HepG2 (cell line): ENCODE measurements around the gene IQCM. TPM values are rescaled to one million over a fixed set of nuclear protein-coding genes. Genes with fewer than 3 reads are reported as not detected.

Experiments used
- ATAC-seq: fragments of 200-7000 bp; cut with Tn5 transposase; 3 replicates; pipeline ENCODE4 v1.9.1; 2020; ENCODE audit warnings: mild to moderate bottlenecking, moderate library complexity
- BruUV-seq: library from RNA; stranded (reverse); fragments of 400-500 nt; replicated peaks from 2 replicates; lab custom pipeline; 2021; lab: Mats Ljungman, UMichigan
- CTCF ChIA-PET: fragments of 300-600 bp; formaldehyde crosslinking; extraction: SDS; loops from one replicate; lab custom pipeline; 2021; ENCODE audit warnings: low total read pairs, inconsistent platforms, low intra/inter-chr PET ratio; lab: Yijun Ruan, JAX
- POLR2A ChIA-PET: fragments of 350-600 bp; sonication (Branson Sonifier 250); formaldehyde crosslinking; loops from one replicate; lab custom pipeline; 2020; ENCODE audit warnings: antibody characterized with exemption, inconsistent platforms; lab: Yijun Ruan, JAX
- DNase-seq: peaks from one replicate; pipeline ENCODE4 v3.0.0-alpha.2; 2015; ENCODE audit warnings: low spot score
- FAIRE-seq: peaks from 3 replicates; lab custom pipeline; 2011; peaks lifted over from hg19 to GRCh38; lab: Jason Lieb, UNC
- H2AFZ ChIP-seq: one replicate; pipeline ENCODE4 v1.6.1; 2011; ENCODE audit warnings: low read length, inconsistent platforms
- H3K27ac ChIP-seq: fragments of 300-600 bp; 3 replicates; pipeline ENCODE4 v1.8.0; 2011; ENCODE audit warnings: mixed run types, mild to moderate bottlenecking, mixed read lengths, low read length, inconsistent platforms; ENCODE audit not compliant: insufficient read depth; ENCODE audit errors: extremely low read length
- H3K27me3 ChIP-seq, 2 experiments: fragments of 200-600 bp in 1 of 2; 2 replicates in 1 of 2; 3 replicates in 1 of 2; pipeline versions ENCODE4 v1.6.0 to v1.8.0; 2011; ENCODE audit warnings: low read length in 2 of 2, mild to moderate bottlenecking in 2 of 2, moderate library complexity in 2 of 2, inconsistent platforms in 1 of 2; ENCODE audit not compliant: insufficient read depth in 2 of 2, control insufficient read depth in 1 of 2
- H3K36me3 ChIP-seq, 2 experiments: fragments of 200-600 bp in 1 of 2; replicated peaks in 1 of 2; 2 replicates in 1 of 2; 3 replicates in 1 of 2; pipeline versions ENCODE4 v1.5.1 to v1.8.0; 2011; ENCODE audit warnings: low read length in 2 of 2, inconsistent platforms in 1 of 2; ENCODE audit not compliant: insufficient read depth in 2 of 2, control insufficient read depth in 1 of 2
- H3K4me1 ChIP-seq: 2 replicates; pipeline ENCODE4 v1.5.1; 2012; ENCODE audit warnings: low read length, inconsistent platforms; ENCODE audit not compliant: insufficient read depth
- H3K4me2 ChIP-seq: 2 replicates; pipeline ENCODE4 v1.6.0; 2011; ENCODE audit warnings: low read depth, low read length, inconsistent platforms
- H3K4me3 ChIP-seq, 3 experiments: fragments of 200-600 bp in 1 of 3; sonication (generic), shearing (Covaris generic) in 1 of 3; replicated peaks in 1 of 3; 2 replicates each; pipeline ENCODE4 v1.5.1; 2011 to 2016; ENCODE audit warnings: low read length in 3 of 3, inconsistent platforms in 2 of 3, low read depth in 2 of 3, mild to moderate bottlenecking in 2 of 3, control low read depth in 1 of 3, mixed read lengths in 1 of 3; ENCODE audit not compliant: insufficient read depth in 1 of 3
- H3K79me2 ChIP-seq: one replicate; pipeline ENCODE4 v1.6.1; 2011; ENCODE audit warnings: low read length, inconsistent platforms; ENCODE audit not compliant: insufficient read depth
- H3K9ac ChIP-seq: 2 replicates; pipeline ENCODE4 v1.6.0; 2011; ENCODE audit warnings: mild to moderate bottlenecking, low read depth, low read length, inconsistent platforms; ENCODE audit not compliant: insufficient read depth
- H3K9me3 ChIP-seq: 2 replicates; pipeline ENCODE4 v1.5.1; 2012; ENCODE audit warnings: mild to moderate bottlenecking, low read length
- H4K20me1 ChIP-seq: 2 replicates; pipeline ENCODE4 v1.6.0; 2011; ENCODE audit warnings: inconsistent platforms, mild to moderate bottlenecking, low read length, moderate library complexity; ENCODE audit not compliant: insufficient read depth
- AGO2 ChIP-seq: fragments of 200-400 bp; formaldehyde crosslinking; optimal IDR thresholded peaks from 2 replicates; pipeline ENCODE3; 2017; ENCODE audit warnings: mild to moderate bottlenecking, low read depth, low read length, moderate library complexity
- BCLAF1 ChIP-seq: fragments of 450-650 bp; IDR thresholded peaks from 2 replicates; pipeline ENCODE4 v1.6.1; 2017; ENCODE audit warnings: mild to moderate bottlenecking
- NFATC3 ChIP-seq: sonication (generic); formaldehyde crosslinking; IDR thresholded peaks from 2 replicates; pipeline ENCODE4 v1.5.1; 2020; ENCODE audit warnings: mild to moderate bottlenecking, missing genetic modification reagents
- NPAS2 ChIP-seq: sonication (generic); formaldehyde crosslinking; IDR thresholded peaks from 2 replicates; pipeline ENCODE4 v1.8.0; 2022; ENCODE audit warnings: mild to moderate bottlenecking, missing genetic modification reagents, borderline replicate concordance
- SAFB2 ChIP-seq: sonication (generic); formaldehyde crosslinking; IDR thresholded peaks from 2 replicates; pipeline ENCODE4 v1.5.1; 2020; ENCODE audit warnings: missing genetic modification reagents, low read depth, mild to moderate bottlenecking, borderline replicate concordance
- SP2 ChIP-seq: sonication (generic); formaldehyde crosslinking; IDR thresholded peaks from 2 replicates; pipeline ENCODE4 v1.5.1; 2020; ENCODE audit warnings: mild to moderate bottlenecking, missing genetic modification reagents
- YEATS4 ChIP-seq: sonication (generic); formaldehyde crosslinking; IDR thresholded peaks from 2 replicates; pipeline ENCODE4 v1.4.0; 2020; ENCODE audit warnings: missing genetic modification reagents, borderline replicate concordance
- ZMYM2 ChIP-seq: sonication (generic); formaldehyde crosslinking; IDR thresholded peaks from 2 replicates; pipeline ENCODE4 v1.8.0; 2022; ENCODE audit warnings: mild to moderate bottlenecking, missing genetic modification reagents
- ZNF12 ChIP-seq: sonication (generic); formaldehyde crosslinking; IDR thresholded peaks from 2 replicates; pipeline ENCODE4 v1.5.0; 2020; ENCODE audit warnings: missing genetic modification reagents
- ZNF549 ChIP-seq: sonication (generic); formaldehyde crosslinking; IDR thresholded peaks from 2 replicates; pipeline ENCODE4 v1.5.0; 2020; ENCODE audit warnings: missing genetic modification reagents
- ZNF773 ChIP-seq: sonication (generic); formaldehyde crosslinking; IDR thresholded peaks from 2 replicates; pipeline ENCODE4 v1.4.0; 2020; ENCODE audit warnings: missing genetic modification reagents, borderline replicate concordance
- ZNF83 ChIP-seq: sonication (generic); formaldehyde crosslinking; IDR thresholded peaks from 2 replicates; pipeline ENCODE4 v1.4.0; 2020; ENCODE audit warnings: missing genetic modification reagents, mild to moderate bottlenecking, borderline replicate concordance
- WGBS: methylation state at CpG from one replicate; pipeline ENCODE4 v1.1.6; 2017; ENCODE audit warnings: low lambda C conversion rate; 5-methylcytosine and 5-hydroxymethylcytosine counted together
- in situ Hi-C: cut with HindIII; loops from 2 replicates; pipeline ENCODE4 v1.10.0; 2017; ENCODE audit warnings: low pct_unique_long_range_greater_than_20kb; ENCODE audit not compliant: extremely low pct_ligation_motif_present
- intact Hi-C: fragments of 100-400 bp; cut with micrococcal nuclease; formaldehyde crosslinking; loops from one replicate; pipeline ENCODE4 v1.10.0; 2022; ENCODE audit not compliant: unreplicated experiment
- polyA plus RNA-seq, 8 experiments: library from polyadenylated mRNA; depleted of rRNA in 3 of 8; stranded (reverse) in 7 of 8; unstranded in 1 of 8; fragments of >200 nt; fragmentation: Illumina TruSeq in 4 of 8; extraction: Trizol in 4 of 8; gene quantifications; 2 replicates each; pipeline versions ENCODE4 v1.2.1 to v1.2.3, GENCODE V29; 2011 to 2016; ENCODE audit warnings: low read depth in 4 of 8, missing spikeins in 1 of 8, mixed read lengths in 1 of 8; ENCODE audit not compliant: insufficient read depth in 1 of 8
- total RNA-seq, 5 experiments: library from RNA; depleted of rRNA; stranded (reverse); fragments of >200 nt; fragmentation: Illumina TruSeq; extraction: Trizol; gene quantifications; 2 replicates each; pipeline ENCODE4 v1.2.3, GENCODE V29; 2016; ENCODE audit warnings: low read depth in 1 of 5
- TF ChIP-seq, protein P1 (sequence below): sonication (generic); formaldehyde crosslinking; IDR thresholded peaks from 2 replicates; pipeline ENCODE4 v1.8.1; 2023; ENCODE audit warnings: mild to moderate bottlenecking, moderate library complexity, missing genetic modification reagents

The IQCM gene
- total and polyA plus RNA-seq, 2 of the 13 experiments (the other 11 are each of a cell fraction or from before 2014, with no cell fraction given): not detected

DNA sequence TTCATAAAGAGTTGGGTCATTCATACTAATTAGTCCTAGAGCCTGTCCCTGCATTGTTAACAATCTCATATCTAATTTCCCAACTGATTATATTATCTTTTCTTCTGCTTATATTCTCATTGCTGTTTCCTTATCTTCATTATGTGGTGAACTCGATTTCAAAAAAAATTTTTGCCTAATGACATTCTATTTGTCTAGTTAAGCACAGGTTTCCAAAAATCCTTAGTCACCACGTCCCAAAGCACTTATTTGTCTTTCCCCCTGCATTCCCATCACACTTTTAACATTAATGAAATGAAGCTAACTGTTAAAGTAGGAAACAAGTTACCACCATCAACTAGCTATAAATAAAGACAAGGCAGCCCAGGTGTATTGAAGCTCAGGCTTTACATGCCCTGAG lies 131.1 kb downstream of the IQCM start:
- ChIA-PET POLR2A (no interaction called here), CTCF (no interaction called here)
- 1% methylated on average over 2 of the region's 2 CpGs for WGBS
- H3K27me3 ChIP-seq: no peaks in the 10 kb centered on the region
- H2AFZ ChIP-seq: no peak overlapping the region
- no peak overlapping the region for H3K27ac ChIP-seq
- no peak for FAIRE-seq
- no peak overlapping the region for H3K9ac ChIP-seq
- H3K79me2 ChIP-seq: no peaks in the 10 kb centered on the region
- in situ Hi-C loops (no loop called here), intact Hi-C loops (no loop called here)
- H3K4me1 ChIP-seq: no peaks in the 10 kb centered on the region
- no peak for DNase-seq
- no peak for ATAC-seq
- H3K36me3 ChIP-seq: no peaks in the 10 kb centered on the region
- no peak overlapping the region for H3K4me3 ChIP-seq
- BruUV-seq: no TSS peak
- no peaks in the 10 kb centered on the region for H4K20me1 ChIP-seq
- H3K9me3 ChIP-seq: peaks cover 5% of the 10 kb centered on the region; the same call in 1 of the 2 replicates
- no peak overlapping the region for H3K4me2 ChIP-seq
- TF ChIP-seq SAFB2 (CRISPR knock-in tag) (no peak), ZNF549 (CRISPR knock-in tag) (no peak), BCLAF1 (no peak), ZNF773 (CRISPR knock-in tag) (no peak), SP2 (CRISPR knock-in tag) (no peak), AGO2 (no peak), ZNF12 (CRISPR knock-in tag) (no peak), ZMYM2 (CRISPR knock-in tag) (no peak), NFATC3 (CRISPR knock-in tag) (no peak), ZNF83 (no peak), NPAS2 (no peak), YEATS4 (no peak)
- TF ChIP-seq, protein P1, sequence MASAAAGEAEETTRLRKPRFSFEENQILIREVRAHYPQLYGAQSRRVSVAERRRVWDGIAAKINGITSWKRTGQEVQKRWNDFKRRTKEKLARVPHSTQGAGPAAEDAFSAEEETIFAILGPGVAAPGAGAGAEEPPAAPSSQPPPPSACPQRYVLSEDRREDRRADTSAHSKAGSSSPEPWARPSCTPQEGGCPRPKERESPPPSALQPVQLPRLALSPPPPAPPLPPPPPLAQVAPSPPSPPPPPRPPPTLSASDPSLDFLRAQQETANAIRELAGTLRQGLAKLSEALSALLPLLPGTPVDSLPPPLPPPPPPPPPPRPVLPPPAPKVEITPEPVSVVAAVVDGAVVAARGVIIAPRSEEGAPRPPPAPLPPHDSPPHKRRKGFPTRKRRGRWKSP (CRISPR knock-in tag): no peak
